HepG2 (cell line): Measurements from ENCODE around the gene SNX30. TPM values are rescaled to one million over a fixed set of nuclear protein-coding genes. Genes with fewer than 3 reads are reported as not detected.

Source experiments
- ATAC-seq: fragments of 200-7000 bp; cut with Tn5 transposase; 3 replicates; pipeline ENCODE4 v1.9.1; 2020; ENCODE audit warnings: mild to moderate bottlenecking, moderate library complexity
- BruUV-seq: library from RNA; stranded (reverse); fragments of 400-500 nt; replicated peaks from 2 replicates; lab custom pipeline; 2021; lab: Mats Ljungman, UMichigan
- CTCF ChIA-PET: fragments of 300-600 bp; formaldehyde crosslinking; extraction: SDS; loops from one replicate; lab custom pipeline; 2021; ENCODE audit warnings: low total read pairs, inconsistent platforms, low intra/inter-chr PET ratio; lab: Yijun Ruan, JAX
- POLR2A ChIA-PET: fragments of 350-600 bp; sonication (Branson Sonifier 250); formaldehyde crosslinking; loops from one replicate; lab custom pipeline; 2020; ENCODE audit warnings: antibody characterized with exemption, inconsistent platforms; lab: Yijun Ruan, JAX
- DNase-seq: peaks from one replicate; pipeline ENCODE4 v3.0.0-alpha.2; 2015; ENCODE audit warnings: low spot score
- FAIRE-seq: peaks from 3 replicates; lab custom pipeline; 2011; peaks lifted over from hg19 to GRCh38; lab: Jason Lieb, UNC
- H2AFZ ChIP-seq: one replicate; pipeline ENCODE4 v1.6.1; 2011; ENCODE audit warnings: low read length, inconsistent platforms
- H3K27ac ChIP-seq: fragments of 300-600 bp; 3 replicates; pipeline ENCODE4 v1.8.0; 2011; ENCODE audit warnings: mixed run types, mild to moderate bottlenecking, mixed read lengths, low read length, inconsistent platforms; ENCODE audit not compliant: insufficient read depth; ENCODE audit errors: extremely low read length
- H3K27me3 ChIP-seq, 2 experiments: fragments of 200-600 bp in 1 of 2; 2 replicates in 1 of 2; 3 replicates in 1 of 2; pipeline versions ENCODE4 v1.6.0 to v1.8.0; 2011; ENCODE audit warnings: low read length in 2 of 2, mild to moderate bottlenecking in 2 of 2, moderate library complexity in 2 of 2, inconsistent platforms in 1 of 2; ENCODE audit not compliant: insufficient read depth in 2 of 2, control insufficient read depth in 1 of 2
- H3K36me3 ChIP-seq, 2 experiments: fragments of 200-600 bp in 1 of 2; replicated peaks in 1 of 2; 2 replicates in 1 of 2; 3 replicates in 1 of 2; pipeline versions ENCODE4 v1.5.1 to v1.8.0; 2011; ENCODE audit warnings: low read length in 2 of 2, inconsistent platforms in 1 of 2; ENCODE audit not compliant: insufficient read depth in 2 of 2, control insufficient read depth in 1 of 2
- H3K4me1 ChIP-seq: 2 replicates; pipeline ENCODE4 v1.5.1; 2012; ENCODE audit warnings: low read length, inconsistent platforms; ENCODE audit not compliant: insufficient read depth
- H3K4me2 ChIP-seq: 2 replicates; pipeline ENCODE4 v1.6.0; 2011; ENCODE audit warnings: low read depth, low read length, inconsistent platforms
- H3K4me3 ChIP-seq, 3 experiments: fragments of 200-600 bp in 1 of 3; sonication (generic), shearing (Covaris generic) in 1 of 3; replicated peaks in 1 of 3; 2 replicates each; pipeline ENCODE4 v1.5.1; 2011 to 2016; ENCODE audit warnings: low read length in 3 of 3, inconsistent platforms in 2 of 3, low read depth in 2 of 3, mild to moderate bottlenecking in 2 of 3, control low read depth in 1 of 3, mixed read lengths in 1 of 3; ENCODE audit not compliant: insufficient read depth in 1 of 3
- H3K79me2 ChIP-seq: one replicate; pipeline ENCODE4 v1.6.1; 2011; ENCODE audit warnings: low read length, inconsistent platforms; ENCODE audit not compliant: insufficient read depth
- H3K9ac ChIP-seq: 2 replicates; pipeline ENCODE4 v1.6.0; 2011; ENCODE audit warnings: mild to moderate bottlenecking, low read depth, low read length, inconsistent platforms; ENCODE audit not compliant: insufficient read depth
- H3K9me3 ChIP-seq: 2 replicates; pipeline ENCODE4 v1.5.1; 2012; ENCODE audit warnings: mild to moderate bottlenecking, low read length
- H4K20me1 ChIP-seq: 2 replicates; pipeline ENCODE4 v1.6.0; 2011; ENCODE audit warnings: inconsistent platforms, mild to moderate bottlenecking, low read length, moderate library complexity; ENCODE audit not compliant: insufficient read depth
- ATF6 ChIP-seq: sonication (generic); formaldehyde crosslinking; conservative IDR thresholded peaks from 2 replicates; pipeline ENCODE4 v1.4.0; 2020; ENCODE audit warnings: missing genetic modification reagents
- KMT2B ChIP-seq: IDR thresholded peaks from 2 replicates; pipeline ENCODE4 v1.6.1; 2016; ENCODE audit warnings: missing genetic modification reagents, missing compliant biosample characterization
- ZNF546 ChIP-seq: sonication (generic); formaldehyde crosslinking; conservative IDR thresholded peaks from 2 replicates; pipeline ENCODE4 v1.8.1; 2023; ENCODE audit warnings: mild to moderate bottlenecking, missing genetic modification reagents
- WGBS: methylation state at CpG from one replicate; pipeline ENCODE4 v1.1.6; 2017; ENCODE audit warnings: low lambda C conversion rate; 5-methylcytosine and 5-hydroxymethylcytosine counted together
- in situ Hi-C: cut with HindIII; loops from 2 replicates; pipeline ENCODE4 v1.10.0; 2017; ENCODE audit warnings: low pct_unique_long_range_greater_than_20kb; ENCODE audit not compliant: extremely low pct_ligation_motif_present
- intact Hi-C: fragments of 100-400 bp; cut with micrococcal nuclease; formaldehyde crosslinking; loops from one replicate; pipeline ENCODE4 v1.10.0; 2022; ENCODE audit not compliant: unreplicated experiment
- polyA plus RNA-seq, 8 experiments: library from polyadenylated mRNA; depleted of rRNA in 3 of 8; stranded (reverse) in 7 of 8; unstranded in 1 of 8; fragments of >200 nt; fragmentation: Illumina TruSeq in 4 of 8; extraction: Trizol in 4 of 8; gene quantifications; 2 replicates each; pipeline versions ENCODE4 v1.2.1 to v1.2.3, GENCODE V29; 2011 to 2016; ENCODE audit warnings: low read depth in 4 of 8, missing spikeins in 1 of 8, mixed read lengths in 1 of 8; ENCODE audit not compliant: insufficient read depth in 1 of 8
- total RNA-seq, 5 experiments: library from RNA; depleted of rRNA; stranded (reverse); fragments of >200 nt; fragmentation: Illumina TruSeq; extraction: Trizol; gene quantifications; 2 replicates each; pipeline ENCODE4 v1.2.3, GENCODE V29; 2016; ENCODE audit warnings: low read depth in 1 of 5
- TF ChIP-seq, protein P1 (sequence below): sonication (generic); formaldehyde crosslinking; IDR thresholded peaks from 2 replicates; pipeline ENCODE4 v1.5.0; 2020; ENCODE audit warnings: missing genetic modification reagents

SNX30 gene
- total and polyA plus RNA-seq, 2 of the 13 experiments (the other 11 are each of a cell fraction or from before 2014, with no cell fraction given) = 4.4 to 12.4 TPM

GRCh38 chr9:112712678-112713077 is 37.9 kb upstream of the SNX30 start:
- no peak for FAIRE-seq
- TF ChIP-seq, protein P1, sequence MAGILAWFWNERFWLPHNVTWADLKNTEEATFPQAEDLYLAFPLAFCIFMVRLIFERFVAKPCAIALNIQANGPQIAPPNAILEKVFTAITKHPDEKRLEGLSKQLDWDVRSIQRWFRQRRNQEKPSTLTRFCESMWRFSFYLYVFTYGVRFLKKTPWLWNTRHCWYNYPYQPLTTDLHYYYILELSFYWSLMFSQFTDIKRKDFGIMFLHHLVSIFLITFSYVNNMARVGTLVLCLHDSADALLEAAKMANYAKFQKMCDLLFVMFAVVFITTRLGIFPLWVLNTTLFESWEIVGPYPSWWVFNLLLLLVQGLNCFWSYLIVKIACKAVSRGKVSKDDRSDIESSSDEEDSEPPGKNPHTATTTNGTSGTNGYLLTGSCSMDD (CRISPR knock-in tag) = no peak
- no peak for TF ChIP-seq KMT2B (CRISPR knock-in tag)
- TF ChIP-seq ATF6 (CRISPR knock-in tag) = no peak
- TF ChIP-seq ZNF546 (CRISPR knock-in tag) = no peak
- in situ Hi-C loops = loop anchor here (25.0 kb wide), 2 partner anchors 225 to 625 kb away; partner anchors contain the start of gene KIAA1958
- Histone ChIP-seq H3K4me2 (no peak overlapping the region), H4K20me1 (no peaks in the 10 kb centered on the region; the same call in 1 of the 2 replicates), H2AFZ (no peak overlapping the region), H3K4me3 (no peak overlapping the region), H3K9ac (no peak overlapping the region), H3K27me3 (no peaks in the 10 kb centered on the region), H3K9me3 (no peaks in the 10 kb centered on the region), H3K79me2 (peaks cover 39% of the 10 kb centered on the region), H3K4me1 (peaks cover 18% of the 10 kb centered on the region), H3K36me3 (peaks cover 3 to 9% of the 10 kb centered on the region in 2 experiments; a peak in 3 of 5 replicates), H3K27ac (no peak overlapping the region)
- no peak for DNase-seq
- no peak for ATAC-seq
- 97% methylated on average over 3 of the region's 3 CpGs for WGBS
- no TSS peak for BruUV-seq
- intact Hi-C loops = loop anchor here (5.0 to 10.0 kb wide), 2 partner anchors 270 to 328 kb away; partner anchors contain the start of gene HSDL2
- ChIA-PET POLR2A (no interaction called here), CTCF (no interaction called here)
